Measurements from ENCODE around the gene PTGER1. TPM values are rescaled to one million over a fixed set of nuclear protein-coding genes. Genes with fewer than 3 reads are reported as not detected.

The PTGER1 gene
- total RNA-seq, 1 experiment from 2014 or later = 2.2 TPM

DNA sequence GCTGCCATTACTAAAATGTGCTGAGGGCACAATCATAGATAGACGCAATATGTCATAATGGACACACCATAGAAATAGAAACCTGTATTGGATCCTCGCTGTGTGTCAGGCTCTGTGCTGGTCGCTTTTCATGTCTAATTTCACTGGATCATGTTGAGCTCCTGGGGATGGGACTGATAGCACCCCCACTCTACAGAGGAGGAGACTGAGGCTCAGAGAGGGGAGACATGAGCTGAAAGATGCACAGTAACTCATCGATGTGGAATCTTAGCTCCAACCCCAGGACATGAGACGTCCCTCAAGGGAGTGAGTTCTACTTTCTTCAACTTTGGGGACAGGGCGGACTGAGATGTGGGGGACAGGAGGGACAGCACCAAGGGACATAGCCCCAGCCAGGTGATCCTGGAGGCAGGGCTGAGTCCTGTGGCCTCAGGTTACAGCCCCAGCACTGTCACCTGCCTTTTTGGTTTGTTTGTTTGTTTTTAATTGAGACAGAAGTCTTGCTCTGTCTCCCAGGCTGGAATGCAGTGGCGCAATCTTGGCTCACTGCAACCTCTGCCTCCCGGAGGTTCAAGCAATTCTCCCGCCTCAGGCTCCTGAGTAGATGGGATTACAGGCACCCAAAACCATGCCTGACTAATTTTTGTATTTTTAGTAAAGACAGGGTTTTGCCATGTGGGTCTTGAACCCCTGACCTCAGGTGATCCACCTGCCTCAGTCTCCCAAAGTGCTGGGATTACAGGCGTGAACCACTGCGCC is 27.4 kb upstream of the PTGER1 start:
- no peak for DNase-seq (ENCODE audit: low read depth, low spot score)
- no peak for ATAC-seq
- intact Hi-C loops (cut with micrococcal nuclease; ENCODE audit: unreplicated experiment) = no loop called here
- ChIA-PET POLR2A (interaction anchor here (0.6 kb wide), 3 partner anchors 16 to 101 kb away, joined by 3 to 4 read pairs (median 3); no protein-coding TSS in a partner anchor), CTCF (no interaction called here)
- BruUV-seq (replicated peaks) = no TSS peak
- Histone ChIP-seq H3K4me3 (ENCODE audit: low read depth in 2 of 2, low read length in 2 of 2) (no peak overlapping the region), H3K4me1 (ENCODE audit: control insufficient read depth, insufficient read depth, low read length) (peaks cover 6% of the 10 kb centered on the region), H3K9me3 (ENCODE audit: control insufficient read depth, insufficient read depth, low read depth, low read length) (no peaks in the 10 kb centered on the region), H3K27ac (ENCODE audit: low read length) (no peak overlapping the region), H3K27me3 (ENCODE audit: control insufficient read depth, insufficient read depth, low read length) (no peaks in the 10 kb centered on the region), H3K36me3 (ENCODE audit: control insufficient read depth, insufficient read depth, low read length) (no peaks in the 10 kb centered on the region)
- TF ChIP-seq, protein P1, sequence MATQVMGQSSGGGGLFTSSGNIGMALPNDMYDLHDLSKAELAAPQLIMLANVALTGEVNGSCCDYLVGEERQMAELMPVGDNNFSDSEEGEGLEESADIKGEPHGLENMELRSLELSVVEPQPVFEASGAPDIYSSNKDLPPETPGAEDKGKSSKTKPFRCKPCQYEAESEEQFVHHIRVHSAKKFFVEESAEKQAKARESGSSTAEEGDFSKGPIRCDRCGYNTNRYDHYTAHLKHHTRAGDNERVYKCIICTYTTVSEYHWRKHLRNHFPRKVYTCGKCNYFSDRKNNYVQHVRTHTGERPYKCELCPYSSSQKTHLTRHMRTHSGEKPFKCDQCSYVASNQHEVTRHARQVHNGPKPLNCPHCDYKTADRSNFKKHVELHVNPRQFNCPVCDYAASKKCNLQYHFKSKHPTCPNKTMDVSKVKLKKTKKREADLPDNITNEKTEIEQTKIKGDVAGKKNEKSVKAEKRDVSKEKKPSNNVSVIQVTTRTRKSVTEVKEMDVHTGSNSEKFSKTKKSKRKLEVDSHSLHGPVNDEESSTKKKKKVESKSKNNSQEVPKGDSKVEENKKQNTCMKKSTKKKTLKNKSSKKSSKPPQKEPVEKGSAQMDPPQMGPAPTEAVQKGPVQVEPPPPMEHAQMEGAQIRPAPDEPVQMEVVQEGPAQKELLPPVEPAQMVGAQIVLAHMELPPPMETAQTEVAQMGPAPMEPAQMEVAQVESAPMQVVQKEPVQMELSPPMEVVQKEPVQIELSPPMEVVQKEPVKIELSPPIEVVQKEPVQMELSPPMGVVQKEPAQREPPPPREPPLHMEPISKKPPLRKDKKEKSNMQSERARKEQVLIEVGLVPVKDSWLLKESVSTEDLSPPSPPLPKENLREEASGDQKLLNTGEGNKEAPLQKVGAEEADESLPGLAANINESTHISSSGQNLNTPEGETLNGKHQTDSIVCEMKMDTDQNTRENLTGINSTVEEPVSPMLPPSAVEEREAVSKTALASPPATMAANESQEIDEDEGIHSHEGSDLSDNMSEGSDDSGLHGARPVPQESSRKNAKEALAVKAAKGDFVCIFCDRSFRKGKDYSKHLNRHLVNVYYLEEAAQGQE (IDR thresholded peaks at IDR 0.05; ENCODE audit: insufficient read depth in 1 of 2, low read depth in 2 of 2, low read length in 1 of 2) = no peak
- TF ChIP-seq POLR2AphosphoS5 (IDR thresholded peaks at IDR 0.05; ENCODE audit: low read depth, low read length) = no peak
- no peak for TF ChIP-seq TCF7L2 (IDR thresholded peaks at IDR 0.05; ENCODE audit: low read depth, low read length)
- no peak for TF ChIP-seq SIN3A (IDR thresholded peaks at IDR 0.05; ENCODE audit: borderline replicate concordance, insufficient read depth, low read depth, low read length)
- TF ChIP-seq, protein P2, sequence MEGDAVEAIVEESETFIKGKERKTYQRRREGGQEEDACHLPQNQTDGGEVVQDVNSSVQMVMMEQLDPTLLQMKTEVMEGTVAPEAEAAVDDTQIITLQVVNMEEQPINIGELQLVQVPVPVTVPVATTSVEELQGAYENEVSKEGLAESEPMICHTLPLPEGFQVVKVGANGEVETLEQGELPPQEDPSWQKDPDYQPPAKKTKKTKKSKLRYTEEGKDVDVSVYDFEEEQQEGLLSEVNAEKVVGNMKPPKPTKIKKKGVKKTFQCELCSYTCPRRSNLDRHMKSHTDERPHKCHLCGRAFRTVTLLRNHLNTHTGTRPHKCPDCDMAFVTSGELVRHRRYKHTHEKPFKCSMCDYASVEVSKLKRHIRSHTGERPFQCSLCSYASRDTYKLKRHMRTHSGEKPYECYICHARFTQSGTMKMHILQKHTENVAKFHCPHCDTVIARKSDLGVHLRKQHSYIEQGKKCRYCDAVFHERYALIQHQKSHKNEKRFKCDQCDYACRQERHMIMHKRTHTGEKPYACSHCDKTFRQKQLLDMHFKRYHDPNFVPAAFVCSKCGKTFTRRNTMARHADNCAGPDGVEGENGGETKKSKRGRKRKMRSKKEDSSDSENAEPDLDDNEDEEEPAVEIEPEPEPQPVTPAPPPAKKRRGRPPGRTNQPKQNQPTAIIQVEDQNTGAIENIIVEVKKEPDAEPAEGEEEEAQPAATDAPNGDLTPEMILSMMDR (IDR thresholded peaks at IDR 0.05) = no peak
- in situ Hi-C loops (cut with HindIII; ENCODE audit: low pct_unique_long_range_greater_than_20kb, low sequenced_read_pairs) = no loop called here

DNA sequence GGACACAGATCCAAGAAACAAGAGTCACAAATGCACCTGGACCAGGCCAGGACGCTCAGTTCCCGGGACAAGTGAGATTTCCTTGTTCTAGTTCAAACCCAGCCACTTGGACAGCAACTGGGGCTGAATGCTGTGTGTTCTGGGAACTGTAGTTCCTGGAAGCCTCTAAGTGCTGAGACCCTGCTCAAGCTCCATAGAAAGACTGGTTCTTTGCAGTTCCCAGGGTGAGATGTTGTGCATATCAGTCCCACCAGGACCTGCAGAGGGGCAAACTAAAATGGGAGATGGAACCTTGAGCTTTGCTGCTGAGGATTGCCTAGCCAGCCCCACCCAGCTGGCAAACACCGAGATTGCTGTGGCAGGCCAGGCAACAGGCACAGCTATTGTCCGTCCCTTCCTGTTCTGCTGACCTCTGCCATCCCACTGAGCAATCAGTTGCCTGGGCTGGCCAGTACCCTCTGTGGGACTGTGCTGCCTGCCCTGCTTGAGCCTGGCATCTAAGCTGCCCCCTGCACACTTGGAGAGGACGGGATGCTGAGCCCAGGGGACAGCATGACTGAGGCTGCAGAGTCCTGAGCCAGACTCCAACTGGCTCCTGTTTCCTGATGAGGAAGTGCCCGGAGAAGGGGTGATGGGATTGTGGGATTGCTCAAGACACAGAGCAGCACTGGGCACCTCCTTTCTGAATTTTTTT is 22.2 kb upstream of the PTGER1 start:
- Histone ChIP-seq H3K4me3 (ENCODE audit: low read depth in 2 of 2, low read length in 2 of 2) (no peak overlapping the region), H3K36me3 (ENCODE audit: control insufficient read depth, insufficient read depth, low read length) (no peaks in the 10 kb centered on the region), H3K27ac (ENCODE audit: low read length) (peak overlapping the region; percentile 92), H3K9me3 (ENCODE audit: control insufficient read depth, insufficient read depth, low read depth, low read length) (no peaks in the 10 kb centered on the region), H3K27me3 (ENCODE audit: control insufficient read depth, insufficient read depth, low read length) (no peaks in the 10 kb centered on the region), H3K4me1 (ENCODE audit: control insufficient read depth, insufficient read depth, low read length) (peaks cover 18% of the 10 kb centered on the region)
- TF ChIP-seq SIN3A (IDR thresholded peaks at IDR 0.05; ENCODE audit: borderline replicate concordance, insufficient read depth, low read depth, low read length) (no peak), POLR2AphosphoS5 (IDR thresholded peaks at IDR 0.05; ENCODE audit: low read depth, low read length) (no peak), TCF7L2 (IDR thresholded peaks at IDR 0.05; ENCODE audit: low read depth, low read length) (no peak)
- TF ChIP-seq, protein P1 (IDR thresholded peaks at IDR 0.05; ENCODE audit: insufficient read depth in 1 of 2, low read depth in 2 of 2, low read length in 1 of 2) = no peak
- TF ChIP-seq, protein P2 (IDR thresholded peaks at IDR 0.05) = no peak
- in situ Hi-C loops (cut with HindIII; ENCODE audit: low pct_unique_long_range_greater_than_20kb, low sequenced_read_pairs) = no loop called here
- ATAC-seq = no peak
- intact Hi-C loops (cut with micrococcal nuclease; ENCODE audit: unreplicated experiment) = no loop called here
- CTCF ChIA-PET = interaction anchor here (0.7 to 2.4 kb wide), 2 partner anchors 8 to 203 kb away, joined by 3 to 10 read pairs; no protein-coding TSS in a partner anchor
- POLR2A ChIA-PET = interaction anchor here (0.6 kb wide), 1 partner anchor 13 kb away, joined by 4 read pairs; no protein-coding TSS in a partner anchor
- no peak for DNase-seq (ENCODE audit: low read depth, low spot score)
- no TSS peak for BruUV-seq (replicated peaks)
